Kidney (tissue), 14 donors: ENCODE results near the gene DYNC1I2. TPM values are rescaled to one million over a fixed set of nuclear protein-coding genes. Genes with fewer than 3 reads are reported as not detected.

Experiments
- DNase-seq, 5 donors: peaks; one replicate each; pipeline ENCODE4 v3.0.0-alpha.2; 2013 to 2020
- FAIRE-seq: peaks from 2 replicates; lab custom pipeline; 2012; peaks lifted over from hg19 to GRCh38; lab: Jason Lieb, UNC
- H3K27ac ChIP-seq, 2 donors: one replicate each; pipeline ENCODE4 v1.7.0; 2013; ENCODE audit warnings: low read depth in 2 of 2, low read length in 2 of 2, inconsistent platforms in 1 of 2
- H3K27me3 ChIP-seq: one replicate; pipeline ENCODE4 v1.7.1; 2013; ENCODE audit warnings: low read length, inconsistent platforms; ENCODE audit not compliant: control insufficient read depth, insufficient read depth
- H3K36me3 ChIP-seq, 3 donors: one replicate each; pipeline versions ENCODE4 v1.7.0 to v1.7.1; 2013; ENCODE audit warnings: low read length in 3 of 3, control low read depth in 1 of 3, inconsistent platforms in 1 of 3; ENCODE audit not compliant: insufficient read depth in 3 of 3, control insufficient read depth in 2 of 3
- H3K4me1 ChIP-seq, 3 donors: one replicate each; pipeline versions ENCODE4 v1.7.0 to v1.7.1; 2013; ENCODE audit warnings: low read length in 3 of 3, inconsistent platforms in 1 of 3, low read depth in 1 of 3; ENCODE audit not compliant: control insufficient read depth in 2 of 3, insufficient read depth in 2 of 3
- H3K4me3 ChIP-seq, 3 donors: one replicate each; pipeline versions ENCODE4 v1.7.0 to v1.8.1; 2013; ENCODE audit warnings: low read length in 3 of 3, control low read depth in 1 of 3, inconsistent platforms in 1 of 3
- H3K9ac ChIP-seq, 3 donors: one replicate each; pipeline versions ENCODE4 v1.7.0 to v1.7.1; 2013; ENCODE audit warnings: low read length in 3 of 3, control low read depth in 1 of 3, inconsistent platforms in 1 of 3
- H3K9me3 ChIP-seq, 3 donors: one replicate each; pipeline versions ENCODE4 v1.7.0 to v1.7.1; 2013; ENCODE audit warnings: low read length in 3 of 3, control low read depth in 1 of 3, inconsistent platforms in 1 of 3; ENCODE audit not compliant: control insufficient read depth in 2 of 3, insufficient read depth in 1 of 3
- intact Hi-C: fragments of 100-400 bp; cut with DNase I; formaldehyde crosslinking; loops from one replicate; pipeline ENCODE4 v1.11.1; 2022
- polyA plus RNA-seq: library from polyadenylated mRNA; stranded (reverse); fragments of 350-450 nt; fragmentation: Illumina TruSeq; extraction: RNeasy Lipid Tissue Mini Kit (QIAGEN cat#74804); gene quantifications from one replicate; pipeline ENCODE4 v1.2.3, GENCODE V29; 2014; ENCODE audit warnings: low read depth, low replicate concordance; ENCODE audit not compliant: insufficient read depth
- total RNA-seq: library from RNA; stranded (reverse); fragmentation: NEBNext Ultra II Directional; extraction: Animal tissue kit (Norgen Biotek cat#: 25700); gene quantifications from one replicate; pipeline ENCODE4 v1.2.1, GENCODE V29; 2021
- TF ChIP-seq, protein P1 (sequence below): IDR thresholded peaks from 3 replicates; pipeline ENCODE4 v1.5.1; 2012; ENCODE audit warnings: mild to moderate bottlenecking, moderate library complexity, borderline replicate concordance; ENCODE audit not compliant: insufficient read depth; ENCODE audit errors: extremely low read depth
- donor health status: control.
- donor health status: control.
- donor health status: control.
- donor health status: control.
- donor health status: control.
- donor health status: DM: yes; HTN: yes; CAD: no.
- donor health status: Normal renal cell carcinoma (clear cell type).

DYNC1I2 gene
- total and polyA plus RNA-seq, 2 donors from 2014 or later = 81.7 to 108 TPM

DNA sequence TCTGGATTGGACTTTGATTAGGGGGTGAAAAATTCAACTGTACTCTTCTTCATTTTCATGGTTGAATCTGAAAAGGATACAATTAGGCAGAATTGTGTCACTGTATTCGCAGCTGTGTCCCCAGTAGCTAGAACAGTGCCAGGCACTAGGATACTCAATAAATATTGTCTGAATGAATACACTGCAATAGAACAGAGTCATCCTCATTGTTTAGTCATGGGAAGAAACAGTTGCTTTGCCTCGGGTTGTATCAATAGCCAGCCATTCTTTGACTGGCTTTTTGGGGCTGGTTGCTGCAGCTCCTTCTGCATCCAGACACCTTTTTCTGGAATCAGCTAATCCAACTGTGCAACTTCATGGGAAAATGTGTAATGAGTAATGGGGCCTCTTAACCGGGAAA is 18.1 kb upstream of the DYNC1I2 start:
- Histone ChIP-seq H3K9ac (no peak overlapping the region), H3K4me1 (no peaks in the 10 kb centered on the region), H3K27me3 (no peaks in the 10 kb centered on the region), H3K9me3 (no peaks in the 10 kb centered on the region), H3K27ac (no peak overlapping the region), H3K36me3 (no peaks in the 10 kb centered on the region), H3K4me3 (no peak overlapping the region)
- FAIRE-seq = no peak
- TF ChIP-seq, protein P1, sequence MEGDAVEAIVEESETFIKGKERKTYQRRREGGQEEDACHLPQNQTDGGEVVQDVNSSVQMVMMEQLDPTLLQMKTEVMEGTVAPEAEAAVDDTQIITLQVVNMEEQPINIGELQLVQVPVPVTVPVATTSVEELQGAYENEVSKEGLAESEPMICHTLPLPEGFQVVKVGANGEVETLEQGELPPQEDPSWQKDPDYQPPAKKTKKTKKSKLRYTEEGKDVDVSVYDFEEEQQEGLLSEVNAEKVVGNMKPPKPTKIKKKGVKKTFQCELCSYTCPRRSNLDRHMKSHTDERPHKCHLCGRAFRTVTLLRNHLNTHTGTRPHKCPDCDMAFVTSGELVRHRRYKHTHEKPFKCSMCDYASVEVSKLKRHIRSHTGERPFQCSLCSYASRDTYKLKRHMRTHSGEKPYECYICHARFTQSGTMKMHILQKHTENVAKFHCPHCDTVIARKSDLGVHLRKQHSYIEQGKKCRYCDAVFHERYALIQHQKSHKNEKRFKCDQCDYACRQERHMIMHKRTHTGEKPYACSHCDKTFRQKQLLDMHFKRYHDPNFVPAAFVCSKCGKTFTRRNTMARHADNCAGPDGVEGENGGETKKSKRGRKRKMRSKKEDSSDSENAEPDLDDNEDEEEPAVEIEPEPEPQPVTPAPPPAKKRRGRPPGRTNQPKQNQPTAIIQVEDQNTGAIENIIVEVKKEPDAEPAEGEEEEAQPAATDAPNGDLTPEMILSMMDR = no peak
- DNase-seq = no peak
- intact Hi-C loops = no loop called here

DNA sequence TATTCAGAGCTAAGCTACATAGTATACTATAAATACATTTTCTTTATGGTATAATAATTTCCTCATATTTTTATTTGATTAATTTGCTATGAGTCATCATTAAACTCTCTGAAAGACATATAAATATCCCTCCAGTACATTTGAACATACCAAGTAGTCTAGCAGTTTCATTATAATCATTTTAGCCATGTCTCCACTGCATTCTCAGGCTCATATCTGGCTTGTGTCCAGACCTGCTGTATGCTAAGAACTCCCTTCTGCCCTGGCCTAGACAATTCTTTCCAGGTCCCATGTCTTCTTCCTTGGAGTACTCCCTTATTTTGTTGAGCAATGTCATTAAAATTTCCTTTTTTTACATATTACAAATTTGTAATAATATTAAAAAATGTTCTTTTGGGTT is 16.6 kb upstream of the DYNC1I2 start:
- H3K36me3 ChIP-seq = no peaks in the 10 kb centered on the region

DNA sequence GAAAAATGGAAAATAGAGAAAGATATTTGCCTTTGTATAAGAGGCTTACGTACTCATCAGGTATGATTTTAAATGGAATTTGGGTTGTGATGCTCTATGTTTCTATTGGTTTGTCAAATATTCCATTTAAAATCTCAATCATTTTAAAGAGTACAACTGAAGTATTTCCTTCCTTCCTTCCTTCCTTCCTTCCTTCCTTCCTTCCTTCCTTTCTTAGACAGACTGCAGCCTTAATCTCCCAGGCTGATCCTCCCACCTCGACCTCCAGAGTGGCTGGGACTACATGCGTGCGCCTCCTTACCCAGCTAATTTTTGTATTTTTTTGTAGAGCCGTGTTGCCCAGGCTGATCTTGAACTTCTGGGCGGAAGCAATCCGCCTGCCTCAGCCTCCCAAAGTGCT is 15.4 kb upstream of the DYNC1I2 start:
- H3K4me3 ChIP-seq = no peak overlapping the region
- intact Hi-C loops = no loop called here
- DNase-seq (no peak), FAIRE-seq (no peak)
- no peaks in the 10 kb centered on the region for H3K36me3 ChIP-seq
- H3K27ac ChIP-seq = no peak overlapping the region
- H3K9me3 ChIP-seq = no peaks in the 10 kb centered on the region
- no peaks in the 10 kb centered on the region for H3K27me3 ChIP-seq
- TF ChIP-seq, protein P1 = no peak
- no peak overlapping the region for H3K9ac ChIP-seq
- H3K4me1 ChIP-seq = no peaks in the 10 kb centered on the region

More for the DNA sequence above, 16.6 kb upstream of the DYNC1I2 start:
- TF ChIP-seq, protein P1 = no peak
- H3K9ac ChIP-seq = no peak overlapping the region
- H3K4me3 ChIP-seq = no peak overlapping the region
- no peaks in the 10 kb centered on the region for H3K27me3 ChIP-seq
- FAIRE-seq (no peak), DNase-seq (no peak)
- no peaks in the 10 kb centered on the region for H3K9me3 ChIP-seq
- intact Hi-C loops = no loop called here
- H3K27ac ChIP-seq = no peak overlapping the region
- H3K4me1 ChIP-seq = no peaks in the 10 kb centered on the region

DNA sequence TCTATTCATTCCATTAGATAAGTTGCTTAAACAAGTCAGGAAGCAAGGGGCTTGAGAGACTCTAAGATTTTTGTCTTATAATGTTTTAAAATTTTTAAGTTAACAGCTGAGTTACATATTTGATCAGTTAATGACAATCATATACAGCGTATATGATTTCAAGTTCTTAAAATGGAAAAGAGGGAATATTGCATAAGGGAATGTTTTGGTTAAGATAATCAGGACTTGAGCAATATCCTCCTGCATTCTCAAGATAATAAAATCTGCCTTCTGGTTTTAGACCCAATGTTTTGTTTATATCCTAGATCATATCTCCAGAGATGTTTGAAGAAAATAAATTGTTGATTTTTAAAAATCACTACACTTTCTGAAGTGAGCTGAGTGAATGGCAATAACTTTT is 13.4 kb upstream of the DYNC1I2 start:
- TF ChIP-seq, protein P1 = no peak
- Histone ChIP-seq H3K27me3 (no peaks in the 10 kb centered on the region), H3K27ac (no peak overlapping the region), H3K4me1 (no peaks in the 10 kb centered on the region), H3K4me3 (no peak overlapping the region), H3K36me3 (no peaks in the 10 kb centered on the region), H3K9me3 (no peaks in the 10 kb centered on the region), H3K9ac (no peak overlapping the region)
- intact Hi-C loops = no loop called here
- DNase-seq (no peak), FAIRE-seq (no peak)
